ENCODE data around the gene KRT35.

Gene KRT35

GRCh38 chr17:41511116-41511515 lies 30.2 kb upstream of the KRT35 start:
- Histone ChIP-seq H3K9me3 (ENCODE audit: insufficient read depth, low read depth, low read length) (no peaks in the 10 kb centered on the region), H3K36me3 (ENCODE audit: control insufficient read depth in 1 of 2, insufficient read depth in 2 of 2, low read length in 2 of 2) (no peaks in the 10 kb centered on the region), H4K91ac (ENCODE audit: low read depth, low read length) (no peak overlapping the region), H3K79me2 (ENCODE audit: control insufficient read depth, insufficient read depth, low read length, poor library complexity) (no peaks in the 10 kb centered on the region), H3K79me1 (ENCODE audit: low read length) (no peaks in the 10 kb centered on the region), H2AK5ac (ENCODE audit: low read length) (no peak overlapping the region), H3K14ac (ENCODE audit: low read length) (no peak overlapping the region), H3K23ac (ENCODE audit: low read length) (no peak overlapping the region), H3K4ac (ENCODE audit: low read depth, low read length) (no peak overlapping the region), H2BK5ac (ENCODE audit: low read depth, low read length, poor library complexity) (no peak overlapping the region), H4K8ac (ENCODE audit: low read depth, low read length) (no peak overlapping the region), H3K27ac (ENCODE audit: low read depth, low read length) (no peak overlapping the region), H3K27me3 (ENCODE audit: insufficient read depth, low read length) (no peaks in the 10 kb centered on the region), H2AFZ (ENCODE audit: insufficient read depth, low read length, poor library complexity) (no peak overlapping the region), H4K12ac (ENCODE audit: low read depth, low read length) (no peak overlapping the region), H3K4me1 (ENCODE audit: control insufficient read depth in 1 of 2, insufficient read depth in 2 of 2, low read length in 2 of 2) (peaks cover 3% of the 10 kb centered on the region in 2 experiments), H3K4me2 (ENCODE audit: low read length) (no peak overlapping the region), H3K18ac (ENCODE audit: low read length) (no peak overlapping the region), H3K9ac (ENCODE audit: low read length) (no peak overlapping the region), H2BK12ac (ENCODE audit: low read length) (no peak overlapping the region), H3K4me3 (ENCODE audit: low read depth, low read length) (no peak overlapping the region), H2BK120ac (ENCODE audit: insufficient read depth, low read length, poor library complexity) (no peak overlapping the region)
- DNase-seq, result no peak
- no CpG with 5 or more reads among the region's 4 CpGs for WGBS (ENCODE audit: extremely low coverage, insufficient coverage, insufficient read length)

GRCh38 chr17:41510251-41511065 lies 29.5 kb upstream of the KRT35 start:
- Histone ChIP-seq H3K4me1 (ENCODE audit: control insufficient read depth in 1 of 2, insufficient read depth in 2 of 2, low read length in 2 of 2) (peaks cover 3% of the 10 kb centered on the region in 2 experiments), H3K79me1 (ENCODE audit: low read length) (no peaks in the 10 kb centered on the region), H3K27me3 (ENCODE audit: insufficient read depth, low read length) (no peaks in the 10 kb centered on the region), H3K79me2 (ENCODE audit: control insufficient read depth, insufficient read depth, low read length, poor library complexity) (no peaks in the 10 kb centered on the region), H3K9ac (ENCODE audit: low read length) (no peak overlapping the region), H3K9me3 (ENCODE audit: insufficient read depth, low read depth, low read length) (no peaks in the 10 kb centered on the region), H2AK5ac (ENCODE audit: low read length) (no peak overlapping the region), H3K4me2 (ENCODE audit: low read length) (no peak overlapping the region), H3K18ac (ENCODE audit: low read length) (no peak overlapping the region), H2BK12ac (ENCODE audit: low read length) (no peak overlapping the region), H4K91ac (ENCODE audit: low read depth, low read length) (no peak overlapping the region), H4K8ac (ENCODE audit: low read depth, low read length) (no peak overlapping the region), H2BK5ac (ENCODE audit: low read depth, low read length, poor library complexity) (no peak overlapping the region), H3K36me3 (ENCODE audit: control insufficient read depth in 1 of 2, insufficient read depth in 2 of 2, low read length in 2 of 2) (no peaks in the 10 kb centered on the region), H3K14ac (ENCODE audit: low read length) (no peak overlapping the region), H4K12ac (ENCODE audit: low read depth, low read length) (no peak overlapping the region), H2BK120ac (ENCODE audit: insufficient read depth, low read length, poor library complexity) (no peak overlapping the region), H3K27ac (ENCODE audit: low read depth, low read length) (no peak overlapping the region), H3K4ac (ENCODE audit: low read depth, low read length) (no peak overlapping the region), H3K4me3 (ENCODE audit: low read depth, low read length) (no peak overlapping the region), H3K23ac (ENCODE audit: low read length) (no peak overlapping the region), H2AFZ (ENCODE audit: insufficient read depth, low read length, poor library complexity) (no peak overlapping the region)
- DNase-seq, result peak in 1 of 2 donors; percentile 43
- no CpG with 5 or more reads among the region's 7 CpGs for whole genome bisulfite sequencing (ENCODE audit: extremely low coverage, insufficient coverage, insufficient read length)

- no peak overlapping the region for H2BK5ac ChIP-seq (ENCODE audit: low read depth, low read length, poor library complexity)
- no peak overlapping the region for H2AFZ ChIP-seq (ENCODE audit: insufficient read depth, low read length, poor library complexity)
- no peaks in the 10 kb centered on the region for H3K79me1 ChIP-seq (ENCODE audit: low read length)
- no peak overlapping the region for H3K14ac ChIP-seq (ENCODE audit: low read length)
- H3K9me3 ChIP-seq (ENCODE audit: insufficient read depth, low read depth, low read length), result peaks cover 1% of the 10 kb centered on the region
- no peak overlapping the region for H2BK120ac ChIP-seq (ENCODE audit: insufficient read depth, low read length, poor library complexity)
- no peak overlapping the region for H3K4ac ChIP-seq (ENCODE audit: low read depth, low read length)
- H3K4me1 ChIP-seq (ENCODE audit: control insufficient read depth in 1 of 2, insufficient read depth in 2 of 2, low read length in 2 of 2), result peaks cover 3% of the 10 kb centered on the region in 2 experiments
- no peaks in the 10 kb centered on the region for H3K27me3 ChIP-seq (ENCODE audit: insufficient read depth, low read length)
- H3K27ac ChIP-seq (ENCODE audit: low read depth, low read length), result no peak overlapping the region
- no peak overlapping the region for H3K9ac ChIP-seq (ENCODE audit: low read length)
- no peak overlapping the region for H3K18ac ChIP-seq (ENCODE audit: low read length)
- DNase-seq, result no peak
- no peak overlapping the region for H2BK12ac ChIP-seq (ENCODE audit: low read length)
- H4K8ac ChIP-seq (ENCODE audit: low read depth, low read length), result no peak overlapping the region
- no peak overlapping the region for H3K4me3 ChIP-seq (ENCODE audit: low read depth, low read length)
- H3K36me3 ChIP-seq (ENCODE audit: control insufficient read depth in 1 of 2, insufficient read depth in 2 of 2, low read length in 2 of 2), result no peaks in the 10 kb centered on the region
- no peak overlapping the region for H4K12ac ChIP-seq (ENCODE audit: low read depth, low read length)
- no peak overlapping the region for H3K4me2 ChIP-seq (ENCODE audit: low read length)
- H3K79me2 ChIP-seq (ENCODE audit: control insufficient read depth, insufficient read depth, low read length, poor library complexity), result no peaks in the 10 kb centered on the region
- no CpG with 5 or more reads among the region's 10 CpGs for WGBS (ENCODE audit: extremely low coverage, insufficient coverage, insufficient read length)
- no peak overlapping the region for H4K91ac ChIP-seq (ENCODE audit: low read depth, low read length)
- H2AK5ac ChIP-seq (ENCODE audit: low read length), result no peak overlapping the region
- no peak overlapping the region for H3K23ac ChIP-seq (ENCODE audit: low read length)
Observed at GRCh38 chr17:41507315-41507880, 26.4 kb upstream of the KRT35 start.

- no peak overlapping the region for H2AK5ac ChIP-seq (ENCODE audit: low read length)
- no peak overlapping the region for H2BK12ac ChIP-seq (ENCODE audit: low read length)
- no CpG with 5 or more reads among the region's 14 CpGs for WGBS (ENCODE audit: extremely low coverage, insufficient coverage, insufficient read length)
- no peak overlapping the region for H2BK5ac ChIP-seq (ENCODE audit: low read depth, low read length, poor library complexity)
- H3K79me1 ChIP-seq (ENCODE audit: low read length), result no peaks in the 10 kb centered on the region
- H3K18ac ChIP-seq (ENCODE audit: low read length), result no peak overlapping the region
- H3K9ac ChIP-seq (ENCODE audit: low read length), result no peak overlapping the region
- H3K14ac ChIP-seq (ENCODE audit: low read length), result no peak overlapping the region
- H3K79me2 ChIP-seq (ENCODE audit: control insufficient read depth, insufficient read depth, low read length, poor library complexity), result no peaks in the 10 kb centered on the region
- peaks cover 1% of the 10 kb centered on the region for H3K9me3 ChIP-seq (ENCODE audit: insufficient read depth, low read depth, low read length)
- no peak overlapping the region for H3K27ac ChIP-seq (ENCODE audit: low read depth, low read length)
- H2BK120ac ChIP-seq (ENCODE audit: insufficient read depth, low read length, poor library complexity), result no peak overlapping the region
- no peak overlapping the region for H3K4me2 ChIP-seq (ENCODE audit: low read length)
- no peak overlapping the region for H3K4me3 ChIP-seq (ENCODE audit: low read depth, low read length)
- no peak overlapping the region for H3K23ac ChIP-seq (ENCODE audit: low read length)
- H4K12ac ChIP-seq (ENCODE audit: low read depth, low read length), result no peak overlapping the region
- no peak overlapping the region for H3K4ac ChIP-seq (ENCODE audit: low read depth, low read length)
- H4K91ac ChIP-seq (ENCODE audit: low read depth, low read length), result no peak overlapping the region
- no peaks in the 10 kb centered on the region for H3K27me3 ChIP-seq (ENCODE audit: insufficient read depth, low read length)
- H2AFZ ChIP-seq (ENCODE audit: insufficient read depth, low read length, poor library complexity), result no peak overlapping the region
- peak; percentile 68 to 84 for DNase-seq
- H4K8ac ChIP-seq (ENCODE audit: low read depth, low read length), result no peak overlapping the region
- no peaks in the 10 kb centered on the region for H3K36me3 ChIP-seq (ENCODE audit: control insufficient read depth in 1 of 2, insufficient read depth in 2 of 2, low read length in 2 of 2)
- peaks cover 2 to 3% of the 10 kb centered on the region in 2 experiments for H3K4me1 ChIP-seq (ENCODE audit: control insufficient read depth in 1 of 2, insufficient read depth in 2 of 2, low read length in 2 of 2)
Observed at GRCh38 chr17:41505809-41506767, 25.1 kb upstream of the KRT35 start.

All from trophoblast cell (in vitro differentiated cells and primary cell).